DND-41 (cell line): ENCODE results near the gene ALPK3.

Source experiments
- ATAC-seq: fragments of 200-7000 bp; cut with Tn5 transposase; 3 replicates; pipeline ENCODE4 v1.9.1; 2021; ENCODE audit warnings: low read depth; ENCODE audit not compliant: insufficient read depth
- DNase-seq: peaks from one replicate; pipeline ENCODE4 v3.0.0-alpha.2; 2020
- H2AFZ ChIP-seq: 2 replicates; pipeline ENCODE4 v1.6.0; 2012; ENCODE audit warnings: low read depth, low read length
- H3K27ac ChIP-seq: 2 replicates; pipeline ENCODE4 v1.5.1; 2012; ENCODE audit warnings: low read length, inconsistent platforms
- H3K27me3 ChIP-seq: fragments of 200-600 bp; sonication (generic); 2 replicates; pipeline ENCODE4 v1.6.0; 2012; ENCODE audit warnings: low read length, mild to moderate bottlenecking, inconsistent platforms; ENCODE audit not compliant: insufficient read depth, poor library complexity
- H3K36me3 ChIP-seq: 2 replicates; pipeline ENCODE4 v1.5.1; 2012; ENCODE audit warnings: low read length, inconsistent platforms; ENCODE audit not compliant: insufficient read depth
- H3K4me1 ChIP-seq: 2 replicates; pipeline ENCODE4 v1.5.1; 2012; ENCODE audit warnings: mild to moderate bottlenecking, low read length; ENCODE audit not compliant: insufficient read depth
- H3K4me2 ChIP-seq: 2 replicates; pipeline ENCODE4 v1.6.0; 2012; ENCODE audit warnings: mild to moderate bottlenecking, moderate library complexity, low read length, inconsistent platforms; ENCODE audit not compliant: insufficient read depth
- H3K4me3 ChIP-seq, 2 experiments: fragments of 200-600 bp in 1 of 2; shearing (Covaris generic) in 1 of 2; 2 replicates each; pipeline ENCODE4 v1.5.1; 2012 to 2016; ENCODE audit warnings: inconsistent platforms in 2 of 2, low read length in 2 of 2, mild to moderate bottlenecking in 2 of 2, low read depth in 1 of 2, moderate library complexity in 1 of 2
- H3K79me2 ChIP-seq: 2 replicates; pipeline ENCODE4 v1.6.0; 2012; ENCODE audit warnings: low read length, inconsistent platforms; ENCODE audit not compliant: insufficient read depth
- H3K9ac ChIP-seq: 2 replicates; pipeline ENCODE4 v1.6.0; 2012; ENCODE audit warnings: low read depth, mild to moderate bottlenecking, inconsistent platforms, low read length, moderate library complexity
- H3K9me3 ChIP-seq: 2 replicates; pipeline ENCODE4 v1.5.1; 2012; ENCODE audit warnings: low read length, moderate library complexity, mild to moderate bottlenecking, inconsistent platforms; ENCODE audit not compliant: insufficient read depth, severe bottlenecking
- H4K20me1 ChIP-seq: 2 replicates; pipeline ENCODE4 v1.6.0; 2012; ENCODE audit warnings: low read length; ENCODE audit not compliant: insufficient read depth
- EZH2 ChIP-seq: IDR thresholded peaks from 3 replicates; pipeline ENCODE4 v1.6.1; 2012; ENCODE audit warnings: borderline replicate concordance, low read depth, mild to moderate bottlenecking, moderate library complexity, low read length, inconsistent platforms; ENCODE audit not compliant: severe bottlenecking
- TF ChIP-seq, protein P1 (sequence below): IDR thresholded peaks from 2 replicates; pipeline ENCODE4 v1.5.1; 2012; ENCODE audit warnings: borderline replicate concordance, low read length, moderate library complexity, mild to moderate bottlenecking; ENCODE audit not compliant: poor library complexity, severe bottlenecking; ENCODE audit errors: extremely low read depth

The ALPK3 gene

DNA sequence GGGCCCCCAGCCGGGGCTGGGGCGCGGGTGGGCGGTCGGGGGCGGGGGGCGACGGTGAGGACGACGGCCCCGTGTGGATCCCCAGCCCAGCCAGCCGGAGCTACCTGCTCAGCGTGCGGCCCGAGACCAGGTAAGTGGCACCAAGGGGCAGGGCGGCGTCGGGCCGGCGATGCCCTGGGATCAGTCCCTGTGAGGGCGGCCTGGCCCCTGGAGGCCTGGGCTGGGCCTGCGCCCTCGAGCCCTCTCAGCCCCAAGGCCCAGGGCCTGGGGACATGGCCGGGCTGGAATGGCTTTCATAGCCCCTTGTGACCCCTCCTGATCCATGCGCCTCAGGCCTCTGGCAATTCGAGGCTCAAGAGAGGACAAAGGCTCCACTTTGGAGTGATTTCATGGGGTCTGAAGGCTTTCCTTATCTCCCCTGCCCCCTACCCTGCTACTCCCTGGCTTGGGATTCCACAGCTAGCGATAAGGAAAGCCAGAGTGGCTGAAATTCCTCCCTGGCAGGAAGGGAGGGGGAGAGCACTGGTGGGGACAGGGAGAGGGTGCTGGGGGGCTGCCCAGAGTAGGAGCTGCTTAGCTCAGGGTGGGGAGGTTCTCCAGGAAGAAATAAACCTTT lies 418 bp downstream of the ALPK3 start:
- Histone ChIP-seq H3K4me3 (no peak overlapping the region), H3K79me2 (no peaks in the 10 kb centered on the region), H3K4me1 (peaks cover 6% of the 10 kb centered on the region), H3K4me2 (no peak overlapping the region), H3K9me3 (no peaks in the 10 kb centered on the region), H3K27ac (no peak overlapping the region), H4K20me1 (no peaks in the 10 kb centered on the region), H2AFZ (no peak overlapping the region), H3K9ac (no peak overlapping the region), H3K27me3 (no peaks in the 10 kb centered on the region), H3K36me3 (no peaks in the 10 kb centered on the region)
- ATAC-seq (no peak), DNase-seq (no peak)
- no peak for TF ChIP-seq EZH2
- TF ChIP-seq, protein P1, sequence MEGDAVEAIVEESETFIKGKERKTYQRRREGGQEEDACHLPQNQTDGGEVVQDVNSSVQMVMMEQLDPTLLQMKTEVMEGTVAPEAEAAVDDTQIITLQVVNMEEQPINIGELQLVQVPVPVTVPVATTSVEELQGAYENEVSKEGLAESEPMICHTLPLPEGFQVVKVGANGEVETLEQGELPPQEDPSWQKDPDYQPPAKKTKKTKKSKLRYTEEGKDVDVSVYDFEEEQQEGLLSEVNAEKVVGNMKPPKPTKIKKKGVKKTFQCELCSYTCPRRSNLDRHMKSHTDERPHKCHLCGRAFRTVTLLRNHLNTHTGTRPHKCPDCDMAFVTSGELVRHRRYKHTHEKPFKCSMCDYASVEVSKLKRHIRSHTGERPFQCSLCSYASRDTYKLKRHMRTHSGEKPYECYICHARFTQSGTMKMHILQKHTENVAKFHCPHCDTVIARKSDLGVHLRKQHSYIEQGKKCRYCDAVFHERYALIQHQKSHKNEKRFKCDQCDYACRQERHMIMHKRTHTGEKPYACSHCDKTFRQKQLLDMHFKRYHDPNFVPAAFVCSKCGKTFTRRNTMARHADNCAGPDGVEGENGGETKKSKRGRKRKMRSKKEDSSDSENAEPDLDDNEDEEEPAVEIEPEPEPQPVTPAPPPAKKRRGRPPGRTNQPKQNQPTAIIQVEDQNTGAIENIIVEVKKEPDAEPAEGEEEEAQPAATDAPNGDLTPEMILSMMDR: no peak

DNA sequence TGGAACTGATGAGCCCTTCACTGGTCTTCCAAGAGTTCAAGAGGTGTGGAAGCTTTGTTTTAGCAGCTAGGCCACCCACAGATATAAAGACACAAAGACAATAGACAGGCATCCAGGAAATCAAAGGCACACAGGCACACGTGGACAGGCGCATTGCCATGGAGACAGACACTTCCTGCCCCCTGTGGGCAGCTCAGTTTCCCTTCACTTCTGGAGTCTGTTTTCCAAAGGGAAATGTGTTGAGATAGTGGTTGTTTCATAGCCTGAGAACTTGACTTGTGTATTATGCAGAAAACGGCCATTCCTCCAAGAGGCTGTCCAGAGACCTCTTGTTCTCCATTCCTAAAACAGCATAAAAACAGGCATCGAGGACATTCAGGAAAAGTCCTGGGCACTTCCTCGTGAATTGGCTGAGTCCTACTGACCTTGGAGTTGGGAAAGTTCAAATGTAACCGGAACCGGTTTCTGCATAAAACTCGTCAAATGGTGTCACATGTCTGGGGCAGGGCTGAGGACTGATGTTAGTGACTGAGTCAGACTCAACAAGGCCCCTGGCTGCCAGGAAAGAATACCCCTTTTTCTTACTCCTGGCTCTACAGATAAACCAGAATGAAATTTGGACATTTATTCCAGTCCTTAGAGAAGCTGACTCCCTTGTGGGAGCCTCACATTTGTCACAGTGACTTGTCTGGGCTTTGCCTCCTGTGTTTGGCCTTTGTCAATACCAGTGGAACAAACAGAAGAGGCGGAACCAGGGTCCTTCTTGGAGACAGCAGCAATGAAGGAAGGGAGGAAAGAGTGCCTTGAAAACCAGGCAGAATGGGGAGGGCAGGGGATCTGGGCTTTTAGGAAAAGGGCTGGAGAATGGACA lies 1.3 kb downstream of the ALPK3 start:
- Histone ChIP-seq H3K27me3 (no peaks in the 10 kb centered on the region), H3K4me1 (peaks cover 6% of the 10 kb centered on the region), H3K4me3 (no peak overlapping the region), H4K20me1 (no peaks in the 10 kb centered on the region), H3K36me3 (no peaks in the 10 kb centered on the region), H2AFZ (no peak overlapping the region), H3K79me2 (no peaks in the 10 kb centered on the region), H3K4me2 (no peak overlapping the region), H3K9me3 (no peaks in the 10 kb centered on the region), H3K27ac (no peak overlapping the region), H3K9ac (no peak overlapping the region)
- DNase-seq (peak; percentile 19), ATAC-seq (no peak)
- TF ChIP-seq, protein P1: no peak
- TF ChIP-seq EZH2: no peak

DNA sequence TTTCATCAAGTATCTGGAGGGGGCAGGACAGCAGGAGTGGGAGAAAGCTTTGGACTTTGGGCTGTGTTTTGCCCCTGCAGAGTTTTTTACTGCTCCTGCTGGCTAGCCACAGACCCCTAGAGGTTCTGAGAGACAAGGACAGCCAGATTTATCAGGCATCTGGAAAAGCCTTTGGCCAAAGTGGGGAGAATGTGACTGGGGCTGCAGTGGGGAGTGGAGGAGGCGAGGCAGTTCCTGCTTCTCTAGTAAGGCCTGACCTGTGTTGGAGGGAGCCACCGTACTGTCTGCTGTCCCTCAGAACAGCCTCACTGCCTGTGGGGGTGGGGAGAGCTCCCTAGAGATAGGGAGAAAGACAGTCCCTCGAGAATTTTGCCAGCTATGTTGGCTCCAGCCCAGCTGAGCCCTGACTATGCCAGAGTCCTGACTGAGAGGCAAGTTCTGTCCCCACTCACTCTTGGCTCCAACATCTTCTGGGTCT lies 2.2 kb downstream of the ALPK3 start:
- Histone ChIP-seq H3K4me2 (no peak overlapping the region), H2AFZ (no peak overlapping the region), H3K27me3 (no peaks in the 10 kb centered on the region), H3K4me1 (peaks cover 6% of the 10 kb centered on the region), H3K79me2 (no peaks in the 10 kb centered on the region), H3K9ac (no peak overlapping the region), H3K9me3 (no peaks in the 10 kb centered on the region), H3K27ac (no peak overlapping the region), H3K4me3 (no peak overlapping the region), H4K20me1 (no peaks in the 10 kb centered on the region), H3K36me3 (no peaks in the 10 kb centered on the region)
- TF ChIP-seq EZH2: no peak
- TF ChIP-seq, protein P1: no peak
- no peak for DNase-seq
- no peak for ATAC-seq
